Peyer's patch (tissue), 4 donors: Measurements from ENCODE around the gene ATP5ME.

Experiments used
- POLR2A ChIP-seq, 2 donors: fragments of 450-650 bp; IDR thresholded peaks; one replicate each; pipeline ENCODE4 v1.5.1; 2017; ENCODE audit warnings: antibody characterized with exemption in 2 of 2, mild to moderate bottlenecking in 2 of 2, moderate library complexity in 2 of 2
- TF ChIP-seq, protein P1 (sequence below), 6 experiments: fragments of 450-650 bp in 4 of 6; fragments of 200-600 bp in 2 of 6; sonication (generic) in 1 of 6; IDR thresholded peaks; one replicate each; pipeline ENCODE4 v1.5.1; 2017 to 2019; ENCODE audit warnings: antibody characterized with exemption in 6 of 6, mild to moderate bottlenecking in 3 of 6, moderate library complexity in 1 of 6

DNA sequence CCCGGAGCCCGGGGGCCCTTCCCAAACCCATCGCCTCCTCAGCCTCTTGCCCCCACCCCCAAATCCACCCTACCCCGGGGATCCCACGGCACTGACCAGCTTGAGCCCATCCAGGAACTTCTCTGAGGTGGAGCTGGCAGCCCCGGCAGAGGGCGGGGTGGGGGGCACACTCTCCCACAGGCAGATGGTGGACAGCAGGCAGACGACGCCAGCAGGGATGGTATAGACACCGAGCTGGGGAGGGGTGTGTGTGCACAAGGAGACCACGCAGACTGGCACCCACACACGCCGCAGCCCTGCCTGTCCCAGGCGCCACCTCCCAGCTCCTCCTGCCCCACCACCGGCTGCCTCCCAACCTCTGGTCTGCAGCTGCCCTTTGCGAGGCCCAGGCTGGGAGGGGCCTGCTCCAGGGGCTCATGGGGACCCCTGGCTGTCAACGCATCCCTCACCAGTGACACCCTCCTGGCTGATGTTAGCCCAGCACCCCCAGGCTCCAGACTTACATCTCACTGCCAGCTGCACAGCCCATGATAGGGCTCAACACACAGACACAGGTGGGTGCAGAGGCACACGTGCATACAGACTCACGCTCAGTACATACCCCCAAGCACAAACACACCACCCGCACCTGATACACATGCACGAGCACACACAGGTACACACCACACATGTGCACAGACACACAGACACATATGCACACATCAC, 10.7 kb upstream of the ATP5ME start:
- TF ChIP-seq POLR2A (IDR thresholded peaks at IDR 0.05), result no peak
- TF ChIP-seq, protein P1, sequence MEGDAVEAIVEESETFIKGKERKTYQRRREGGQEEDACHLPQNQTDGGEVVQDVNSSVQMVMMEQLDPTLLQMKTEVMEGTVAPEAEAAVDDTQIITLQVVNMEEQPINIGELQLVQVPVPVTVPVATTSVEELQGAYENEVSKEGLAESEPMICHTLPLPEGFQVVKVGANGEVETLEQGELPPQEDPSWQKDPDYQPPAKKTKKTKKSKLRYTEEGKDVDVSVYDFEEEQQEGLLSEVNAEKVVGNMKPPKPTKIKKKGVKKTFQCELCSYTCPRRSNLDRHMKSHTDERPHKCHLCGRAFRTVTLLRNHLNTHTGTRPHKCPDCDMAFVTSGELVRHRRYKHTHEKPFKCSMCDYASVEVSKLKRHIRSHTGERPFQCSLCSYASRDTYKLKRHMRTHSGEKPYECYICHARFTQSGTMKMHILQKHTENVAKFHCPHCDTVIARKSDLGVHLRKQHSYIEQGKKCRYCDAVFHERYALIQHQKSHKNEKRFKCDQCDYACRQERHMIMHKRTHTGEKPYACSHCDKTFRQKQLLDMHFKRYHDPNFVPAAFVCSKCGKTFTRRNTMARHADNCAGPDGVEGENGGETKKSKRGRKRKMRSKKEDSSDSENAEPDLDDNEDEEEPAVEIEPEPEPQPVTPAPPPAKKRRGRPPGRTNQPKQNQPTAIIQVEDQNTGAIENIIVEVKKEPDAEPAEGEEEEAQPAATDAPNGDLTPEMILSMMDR (IDR thresholded peaks at IDR 0.05), result no peak
